Vagina (tissue), 2 donors: ENCODE measurements around the gene UBR4.

Experiments
- CTCF ChIP-seq, 3 experiments: fragments of 450-650 bp in 2 of 3; fragments of 200-600 bp in 1 of 3; sonication (generic) in 1 of 3; IDR thresholded peaks; one replicate each; pipeline ENCODE4 v1.5.1; 2017 to 2019; ENCODE audit warnings: antibody characterized with exemption in 3 of 3, mild to moderate bottlenecking in 2 of 3, moderate library complexity in 2 of 3
- POLR2A ChIP-seq, 2 donors: fragments of 450-650 bp; IDR thresholded peaks; one replicate each; pipeline ENCODE4 v1.6.1; 2017; ENCODE audit warnings: antibody characterized with exemption in 2 of 2, mild to moderate bottlenecking in 2 of 2, moderate library complexity in 2 of 2
- POLR2AphosphoS5 ChIP-seq, 2 donors: sonication (generic); formaldehyde crosslinking; IDR thresholded peaks; one replicate each; pipeline ENCODE4 v1.9.0; 2017; ENCODE audit warnings: antibody characterized with exemption in 2 of 2, mild to moderate bottlenecking in 2 of 2, low read depth in 1 of 2; ENCODE audit not compliant: insufficient read depth in 1 of 2

DNA sequence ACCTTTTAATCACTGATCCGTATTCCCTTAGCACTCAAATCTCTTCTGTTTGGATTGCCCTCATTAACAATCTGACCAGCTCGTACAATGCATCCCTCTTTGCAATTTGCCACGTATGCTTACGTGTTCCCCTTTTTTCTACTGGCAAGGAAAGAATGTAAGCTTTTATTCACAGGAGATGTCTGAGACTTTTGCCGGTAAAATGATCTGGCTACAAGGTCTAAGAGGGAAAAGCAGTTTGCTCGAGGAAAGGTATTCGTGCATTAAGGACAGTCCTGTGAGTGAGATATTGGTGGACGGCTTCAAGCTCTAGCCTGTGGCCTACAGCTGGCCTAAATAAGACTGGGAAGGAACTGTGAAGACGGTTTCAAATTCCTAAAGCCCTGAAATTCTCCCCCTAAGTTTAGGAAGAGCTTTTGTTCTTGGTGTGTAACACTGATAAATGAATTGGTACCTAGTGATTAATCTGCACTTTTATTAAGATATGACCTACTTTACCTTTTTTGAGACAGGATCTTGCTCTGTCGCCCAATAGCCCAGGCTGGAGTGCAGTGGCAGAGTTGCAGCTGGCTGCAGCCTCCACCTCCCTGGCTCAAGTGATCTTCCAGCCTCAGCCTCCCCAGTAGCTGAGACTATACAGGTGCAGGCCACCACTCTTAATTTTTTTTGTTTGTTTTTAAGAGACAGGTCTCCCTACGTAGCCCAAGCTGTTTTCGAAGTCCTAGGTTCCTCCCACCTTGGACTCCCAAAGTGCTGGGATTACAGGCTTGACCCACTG, 895 bp upstream of the UBR4 start:
- TF ChIP-seq CTCF (IDR thresholded peaks at IDR 0.05), result no peak
- no peak for TF ChIP-seq POLR2A (IDR thresholded peaks at IDR 0.05)
- no peak for TF ChIP-seq POLR2AphosphoS5 (IDR thresholded peaks at IDR 0.05; ENCODE audit: insufficient read depth in 1 of 2, low read depth in 1 of 2)
